ENCODE results near the gene JMJD6.
"Not testable (repeated sequence)": the region's sequence is repeated elsewhere in the genome, so short reads cannot be mapped to it uniquely, and the experiment has no call there.

Gene JMJD6

DNA sequence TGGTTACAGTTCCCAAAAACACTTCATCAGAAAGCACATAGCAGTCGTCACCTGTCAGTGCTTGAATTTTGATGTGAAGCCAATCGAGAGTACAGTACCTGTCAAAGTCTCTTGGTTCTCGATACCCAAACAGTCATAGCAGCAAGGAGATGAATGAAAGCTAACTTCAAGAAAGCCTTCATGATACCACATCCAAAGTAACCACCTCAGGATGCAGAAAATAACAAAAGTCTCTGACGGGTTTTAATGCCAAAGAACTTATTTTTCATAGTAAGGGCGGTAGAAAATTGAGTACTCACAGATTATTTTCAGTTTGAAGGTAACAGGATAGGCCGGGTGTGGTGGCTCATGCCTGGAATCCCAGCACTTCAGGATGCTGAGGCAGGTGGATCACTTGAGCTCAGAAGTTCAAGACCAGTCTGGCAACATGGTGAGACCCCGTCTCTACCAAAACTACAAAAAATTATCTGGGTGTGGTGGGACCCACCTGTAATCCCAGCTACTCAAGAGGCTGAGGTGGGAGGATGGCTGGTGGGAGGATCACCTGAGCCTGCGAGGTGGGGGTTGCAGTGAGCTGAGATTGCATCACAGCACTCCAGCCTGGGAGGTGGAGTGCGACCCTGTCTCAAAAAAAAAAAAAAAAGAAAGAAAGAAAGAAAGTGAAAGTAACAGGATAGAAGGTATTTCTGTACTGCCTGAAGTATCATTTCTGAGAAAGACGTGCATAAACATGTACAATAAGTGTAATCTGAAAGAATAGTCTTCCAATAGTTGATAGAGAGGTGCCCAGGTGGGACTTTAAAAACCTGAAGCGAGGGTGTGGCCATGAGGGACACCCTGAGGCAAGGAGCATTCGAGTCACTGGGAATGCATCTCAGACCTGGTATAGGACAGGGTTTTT lies 26.9 kb upstream of the JMJD6 start:
- no peak for DNase-seq (ENCODE audit: low read depth)
- no peak for TF ChIP-seq CTCF (IDR thresholded peaks at IDR 0.05; ENCODE audit: low read length, missing control alignments)
- H3K4me3 ChIP-seq (replicated peaks; ENCODE audit: low read depth, low read length) = no peak overlapping the region

DNA sequence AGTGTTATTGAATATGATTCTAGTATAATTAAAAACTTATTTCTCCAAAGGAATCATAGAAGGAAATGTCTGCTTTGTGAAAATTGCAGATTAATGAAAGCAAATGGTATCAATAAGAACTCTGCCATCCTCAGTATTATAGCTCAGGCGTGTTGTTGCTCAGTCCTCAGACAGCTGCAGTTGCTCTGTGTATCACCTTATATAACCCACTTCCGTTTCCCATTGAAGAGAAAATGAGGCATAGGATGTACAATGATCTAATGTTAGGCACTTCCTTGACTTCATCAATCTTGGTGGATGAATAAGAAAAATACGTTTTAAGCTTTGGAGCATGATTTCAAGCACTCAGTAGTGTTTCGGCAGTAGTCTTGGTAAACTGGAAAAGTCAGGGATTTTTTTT lies 25.6 kb upstream of the JMJD6 start:
- no peak for TF ChIP-seq CTCF (IDR thresholded peaks at IDR 0.05; ENCODE audit: low read length, missing control alignments)

GRCh38 chr17:76751416-76751993 lies 25.1 kb upstream of the JMJD6 start:
- DNase-seq (ENCODE audit: low read depth) = no peak
- no peak for TF ChIP-seq CTCF (IDR thresholded peaks at IDR 0.05; ENCODE audit: low read length, missing control alignments)
- no peak overlapping the region for H3K4me3 ChIP-seq (replicated peaks; ENCODE audit: low read depth, low read length)

More for the DNA sequence above, 25.6 kb upstream of the JMJD6 start:
- no peak overlapping the region for H3K4me3 ChIP-seq (replicated peaks; ENCODE audit: low read depth, low read length)
- no peak for DNase-seq (ENCODE audit: low read depth)

DNA sequence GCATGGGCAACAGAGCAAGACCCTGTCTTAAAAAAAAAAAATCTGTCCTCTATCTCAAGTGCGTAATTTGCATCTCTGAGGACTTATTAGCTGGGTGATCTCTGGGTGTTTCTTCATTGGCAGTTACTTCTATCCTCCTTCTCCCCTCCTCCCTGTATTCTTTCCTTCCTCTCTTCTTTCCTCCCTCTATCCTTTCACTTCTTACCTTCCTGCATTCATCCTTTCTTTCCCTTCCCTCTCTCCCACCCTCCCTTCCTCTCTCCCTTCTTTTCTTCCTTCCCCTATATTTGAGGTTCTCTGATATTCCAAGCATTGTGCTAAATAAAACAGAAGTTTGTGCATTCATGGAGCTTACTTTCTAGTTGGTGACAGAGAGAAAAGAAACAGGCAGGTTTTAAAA lies 22.3 kb upstream of the JMJD6 start:
- no peak for TF ChIP-seq CTCF (IDR thresholded peaks at IDR 0.05; ENCODE audit: low read length, missing control alignments)
- DNase-seq (ENCODE audit: low read depth) = no peak
- H3K4me3 ChIP-seq (replicated peaks; ENCODE audit: low read depth, low read length) = no peak overlapping the region

GRCh38 chr17:76747716-76748363 lies 21.4 kb upstream of the JMJD6 start:
- no peak for DNase-seq (ENCODE audit: low read depth)
- no peak overlapping the region for H3K4me3 ChIP-seq (replicated peaks; ENCODE audit: low read depth, low read length)
- TF ChIP-seq CTCF (IDR thresholded peaks at IDR 0.05; ENCODE audit: low read length, missing control alignments) = no peak

DNA sequence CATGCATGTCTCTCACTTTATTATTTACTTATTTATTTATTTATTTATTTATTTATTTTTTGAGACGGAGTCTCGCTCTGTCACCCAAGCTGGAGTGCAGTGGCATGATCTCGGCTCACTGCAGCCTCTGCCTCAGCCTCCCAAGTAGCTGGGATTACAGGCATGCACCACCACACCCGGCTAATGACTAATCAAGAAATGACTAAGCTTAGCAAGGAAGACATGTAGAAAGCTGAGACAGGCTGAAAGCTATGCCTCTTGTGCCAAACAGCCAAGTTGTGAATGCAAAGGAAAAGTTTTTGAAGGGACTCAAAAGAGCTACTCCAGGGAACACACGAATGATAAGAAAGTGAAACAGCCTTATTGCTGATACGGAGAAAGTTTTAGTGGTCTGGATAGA lies 19.4 kb upstream of the JMJD6 start:
- not testable (repeated sequence) for H3K4me3 ChIP-seq (replicated peaks; ENCODE audit: low read depth, low read length); DNase-seq (ENCODE audit: low read depth)

GRCh38 chr17:76744747-76745146 lies 18.3 kb upstream of the JMJD6 start:
- no peak overlapping the region for H3K4me3 ChIP-seq (replicated peaks; ENCODE audit: low read depth, low read length)
- no peak for DNase-seq (ENCODE audit: low read depth)
- no peak for TF ChIP-seq CTCF (IDR thresholded peaks at IDR 0.05; ENCODE audit: low read length, missing control alignments)

Measured in fibroblast of pulmonary artery (primary cell).